ENCODE measurements around the gene SPATA32. TPM values are rescaled to one million over a fixed set of nuclear protein-coding genes. Genes with fewer than 3 reads are reported as not detected.

SPATA32 gene
- total RNA-seq, 1 donor from 2014 or later, result not detected

DNA sequence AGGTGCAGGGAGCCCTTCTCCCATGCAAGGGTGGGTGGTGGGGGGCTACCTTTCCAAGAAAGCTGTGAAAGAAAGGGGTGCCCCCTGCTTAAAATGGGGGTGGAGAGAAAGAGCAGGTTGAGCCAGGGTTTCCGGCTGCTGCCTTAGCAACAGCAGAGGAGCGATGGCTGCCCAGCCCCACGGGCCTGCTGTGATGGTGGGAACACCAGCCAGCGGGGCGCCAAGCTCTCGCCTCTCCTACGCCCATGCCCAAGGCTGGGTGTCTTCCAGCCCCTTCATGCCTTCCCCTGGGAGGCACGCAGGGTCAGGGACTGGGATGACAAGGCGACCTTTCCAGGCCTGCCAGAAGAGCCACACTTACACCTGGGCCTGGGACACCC lies 37.2 kb downstream of the SPATA32 start:
- Mint-ChIP-seq H3K4me1 (ENCODE audit: unreplicated experiment) (no peaks in the 10 kb centered on the region), H3K36me3 (no peaks in the 10 kb centered on the region), H3K9me3 (no peaks in the 10 kb centered on the region), H3K4me3 (no peak overlapping the region), H3K27me3 (peaks cover 57% of the 10 kb centered on the region), H3K27ac (no peak overlapping the region)
- TF ChIP-seq CTCF (conservative IDR thresholded peaks at IDR 0.05), result no peak
- no peak for DNase-seq (ENCODE audit: extremely low spot score, unreplicated experiment)

DNA sequence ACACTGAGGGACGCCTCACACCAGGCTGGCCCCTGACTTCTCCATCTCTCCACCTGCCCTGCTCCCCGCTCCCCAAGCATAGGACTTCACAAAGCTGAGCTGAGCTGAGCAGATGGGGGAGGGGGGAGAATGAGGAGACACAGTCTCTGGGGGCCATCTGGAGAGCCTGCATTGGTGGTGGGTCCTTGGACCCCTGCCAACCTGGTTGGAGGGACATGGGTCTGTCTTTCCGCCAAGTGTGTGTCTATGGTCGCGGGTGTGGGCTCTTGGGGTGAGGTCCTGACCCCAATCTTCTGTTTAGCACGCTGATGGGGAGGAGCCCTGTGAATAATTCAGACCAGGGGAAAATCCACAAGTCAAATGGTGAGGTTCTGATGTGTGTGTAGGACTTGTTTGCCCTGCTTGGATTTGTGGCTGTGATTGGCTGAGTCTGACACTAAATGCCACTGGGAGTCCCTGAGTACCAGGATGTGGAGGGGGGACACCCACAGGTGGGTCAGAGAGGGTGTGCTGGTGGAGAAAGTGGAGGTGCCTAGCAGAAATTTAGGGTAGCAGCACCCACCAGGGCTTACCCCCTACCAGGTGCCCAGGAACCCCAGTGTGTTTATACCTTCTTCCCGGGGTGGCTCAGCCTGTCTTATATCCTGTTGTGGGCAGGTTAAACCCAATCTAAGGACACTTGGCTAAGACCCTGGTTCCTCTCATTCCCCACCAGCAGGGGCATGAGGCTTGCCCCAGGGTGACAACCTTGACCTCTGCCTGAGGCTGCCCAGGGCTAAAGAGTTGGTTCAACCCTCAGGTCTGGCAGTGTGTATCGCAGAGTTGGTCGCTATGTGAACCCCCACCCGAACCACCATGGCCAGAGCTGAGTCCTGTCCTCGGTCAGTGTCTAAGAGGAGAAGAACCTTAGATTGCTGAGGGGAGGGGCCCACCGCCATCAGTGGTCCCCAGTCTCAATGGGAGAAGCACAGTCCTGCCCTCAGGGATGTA lies 38.1 kb downstream of the SPATA32 start:
- Mint-ChIP-seq H3K36me3 (no peaks in the 10 kb centered on the region), H3K27ac (no peak overlapping the region), H3K9me3 (no peaks in the 10 kb centered on the region), H3K4me3 (peak overlapping the region; percentile 35), H3K4me1 (ENCODE audit: unreplicated experiment) (peaks cover 3% of the 10 kb centered on the region), H3K27me3 (peaks cover 64% of the 10 kb centered on the region)
- TF ChIP-seq CTCF (conservative IDR thresholded peaks at IDR 0.05), result no peak
- no peak for DNase-seq (ENCODE audit: extremely low spot score, unreplicated experiment)

DNA sequence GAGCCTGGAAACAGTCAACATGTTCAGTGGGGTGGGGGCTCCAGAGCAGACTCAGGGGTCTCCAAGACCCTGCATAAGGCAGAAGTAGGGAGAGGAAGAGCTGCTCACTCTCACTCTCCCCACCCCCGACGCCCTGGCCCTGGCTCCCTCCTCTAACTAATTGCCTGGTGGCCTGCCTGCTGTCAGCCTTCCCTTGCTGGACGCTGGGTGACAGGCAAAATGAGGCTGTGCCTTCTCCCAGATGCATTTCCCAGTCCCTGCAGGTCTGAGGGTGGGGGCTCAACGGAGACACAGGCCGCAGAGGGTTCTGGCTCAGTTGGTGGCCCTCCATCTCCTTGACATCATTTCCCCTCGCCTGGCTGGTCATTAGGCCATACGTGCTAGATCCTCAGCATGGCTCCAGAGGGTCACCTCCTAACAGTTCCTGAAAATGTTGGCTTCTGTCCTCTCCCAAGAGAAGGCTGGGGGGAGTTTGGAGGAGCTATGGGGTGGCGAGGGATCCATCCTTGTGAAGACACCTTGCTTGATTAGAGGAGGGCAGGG lies 38.8 kb downstream of the SPATA32 start:
- Mint-ChIP-seq H3K4me3 (peak overlapping the region; percentile 68), H3K36me3 (no peaks in the 10 kb centered on the region), H3K27ac (no peak overlapping the region), H3K27me3 (peaks cover 66% of the 10 kb centered on the region), H3K4me1 (ENCODE audit: unreplicated experiment) (peaks cover 5% of the 10 kb centered on the region), H3K9me3 (no peaks in the 10 kb centered on the region)
- no peak for DNase-seq (ENCODE audit: extremely low spot score, unreplicated experiment)
- no peak for TF ChIP-seq CTCF (conservative IDR thresholded peaks at IDR 0.05)

DNA sequence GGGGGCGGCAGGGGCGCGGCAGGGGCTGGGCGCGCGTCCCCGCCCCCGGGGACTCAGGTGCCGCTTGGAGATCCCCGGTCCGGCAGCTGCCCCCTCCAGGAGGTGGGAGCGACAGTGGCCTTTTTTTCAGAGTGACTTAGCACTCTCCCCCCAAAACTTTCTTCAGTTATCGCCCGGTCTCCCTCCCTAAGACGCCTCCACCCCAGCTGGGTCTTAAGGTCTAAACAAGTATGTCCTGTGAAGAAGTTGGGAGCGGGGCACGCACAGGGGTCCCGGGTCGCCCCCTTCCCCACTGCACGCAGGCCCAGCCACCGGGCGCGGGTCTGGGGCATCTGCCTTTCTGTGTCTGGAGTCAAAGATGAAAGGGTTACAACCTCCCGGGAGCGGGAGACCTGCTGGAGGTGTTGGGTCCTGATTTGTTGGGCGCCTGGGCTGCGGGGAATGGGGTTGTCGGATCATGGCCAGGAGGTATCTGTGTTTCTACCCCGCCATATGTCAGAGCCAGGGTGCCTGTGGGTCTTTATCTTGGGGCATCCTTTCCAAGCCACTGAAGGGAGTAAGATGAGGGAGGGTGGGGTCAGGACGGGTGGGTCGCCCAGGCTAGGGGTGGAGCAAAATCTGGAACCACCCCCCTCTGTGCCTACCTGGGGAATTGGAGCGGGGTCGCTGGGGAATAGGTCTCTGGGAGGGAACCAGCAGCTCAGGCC lies 39.5 kb downstream of the SPATA32 start:
- H3K9me3 Mint-ChIP-seq, result no peaks in the 10 kb centered on the region
- TF ChIP-seq CTCF (conservative IDR thresholded peaks at IDR 0.05), result no peak
- H3K27ac Mint-ChIP-seq, result no peak overlapping the region
- peak overlapping the region; percentile 77 for H3K4me3 Mint-ChIP-seq
- peaks cover 66% of the 10 kb centered on the region for H3K27me3 Mint-ChIP-seq
- H3K36me3 Mint-ChIP-seq, result no peaks in the 10 kb centered on the region
- H3K4me1 Mint-ChIP-seq (ENCODE audit: unreplicated experiment), result peaks cover 5% of the 10 kb centered on the region
- DNase-seq (ENCODE audit: extremely low spot score, unreplicated experiment), result no peak

GRCh38 chr17:45222014-45222288 lies 39.9 kb downstream of the SPATA32 start:
- no peaks in the 10 kb centered on the region for H3K9me3 Mint-ChIP-seq
- H3K36me3 Mint-ChIP-seq, result no peaks in the 10 kb centered on the region
- TF ChIP-seq CTCF (conservative IDR thresholded peaks at IDR 0.05), result no peak
- H3K27ac Mint-ChIP-seq, result no peak overlapping the region
- no peak overlapping the region for H3K4me3 Mint-ChIP-seq
- peaks cover 5% of the 10 kb centered on the region for H3K4me1 Mint-ChIP-seq (ENCODE audit: unreplicated experiment)
- DNase-seq (ENCODE audit: extremely low spot score, unreplicated experiment), result no peak
- peaks cover 68% of the 10 kb centered on the region for H3K27me3 Mint-ChIP-seq
